K562 (cell line): ENCODE measurements around the gene GTPBP2. TPM values are rescaled to one million over a fixed set of nuclear protein-coding genes. Genes with fewer than 3 reads are reported as not detected.
A peak's percentile ranks its signal among the peaks of the same experiment; 100 is the strongest.

Experiments used
- ARID3A ChIP-seq: IDR thresholded peaks from 2 replicates; pipeline ENCODE4 v1.6.1; 2012; ENCODE audit warnings: low read depth, low read length, improper control_type of control experiment, borderline replicate concordance
- ASH1L ChIP-seq: fragments of 450-650 bp; IDR thresholded peaks from 2 replicates; pipeline ENCODE4 v1.6.1; 2018; ENCODE audit warnings: borderline replicate concordance, mild to moderate bottlenecking, low read depth; ENCODE audit not compliant: partially characterized antibody
- CC2D1A ChIP-seq: fragments of 450-650 bp; IDR thresholded peaks from 2 replicates; pipeline ENCODE4 v1.6.1; 2017; ENCODE audit warnings: mild to moderate bottlenecking
- FOXP4 ChIP-seq: sonication (generic); formaldehyde crosslinking; IDR thresholded peaks from 2 replicates; pipeline ENCODE4 v1.8.0; 2022; ENCODE audit warnings: mild to moderate bottlenecking, missing genetic modification reagents, borderline replicate concordance
- FUS ChIP-seq: fragments of 200-400 bp; formaldehyde crosslinking; optimal IDR thresholded peaks from 2 replicates; pipeline ENCODE3; 2017; ENCODE audit warnings: low read depth, low read length
- HDAC1 ChIP-seq, 2 experiments: fragments of 450-650 bp; IDR thresholded peaks; 2 replicates each; pipeline ENCODE4 v1.6.1; 2016 to 2017; ENCODE audit warnings: inconsistent platforms in 1 of 2, mild to moderate bottlenecking in 1 of 2, moderate library complexity in 1 of 2
- HMBOX1 ChIP-seq: sonication (generic); IDR thresholded peaks from 2 replicates; pipeline ENCODE4 v1.6.1; 2016
- HMGXB4 ChIP-seq: sonication (generic); formaldehyde crosslinking; IDR thresholded peaks from 2 replicates; pipeline ENCODE4 v1.8.1; 2023; ENCODE audit warnings: mild to moderate bottlenecking, missing genetic modification reagents
- KDM5B ChIP-seq: fragments of 200-600 bp; sonication (generic); IDR thresholded peaks from 2 replicates; pipeline ENCODE4 v1.6.1; 2012; ENCODE audit warnings: low read depth, mild to moderate bottlenecking, moderate library complexity, low read length, control low read depth, inconsistent platforms; ENCODE audit not compliant: insufficient replicate concordance
- MCM5 ChIP-seq: fragments of 450-650 bp; IDR thresholded peaks from 2 replicates; pipeline ENCODE4 v1.6.1; 2016; ENCODE audit warnings: low read depth
- NR4A1 ChIP-seq, 2 experiments: fragments of 250-450 bp in 1 of 2; fragments of 450-650 bp in 1 of 2; sonication (Bioruptor Pico) in 1 of 2; IDR thresholded peaks; 2 replicates each; pipeline versions ENCODE4 v1.4.0 to v1.6.1; 2016 to 2020; ENCODE audit warnings: mild to moderate bottlenecking in 2 of 2, missing compliant biosample characterization in 1 of 2, missing genetic modification characterization in 1 of 2, moderate library complexity in 1 of 2
- SIRT6 ChIP-seq: IDR thresholded peaks from one replicate; pipeline ENCODE4 v1.6.1; 2012; ENCODE audit warnings: low read depth, mild to moderate bottlenecking, control low read depth, inconsistent platforms, low read length, moderate library complexity
- SMAD1 ChIP-seq: fragments of 150-350 bp; IDR thresholded peaks from 2 replicates; pipeline ENCODE4 v1.6.1; 2014; ENCODE audit warnings: low read length, low read depth; ENCODE audit not compliant: partially characterized antibody
- SMAD2 ChIP-seq: fragments of 150-350 bp; IDR thresholded peaks from 2 replicates; pipeline ENCODE4 v1.6.1; 2014; ENCODE audit warnings: low read depth, mild to moderate bottlenecking, low read length
- TRIM24 ChIP-seq, 2 experiments: fragments of 450-650 bp; IDR thresholded peaks; 2 replicates each; pipeline ENCODE4 v1.6.1; 2016
- VEZF1 ChIP-seq: fragments of 200-800 bp; sonication (Bioruptor generic); IDR thresholded peaks from 2 replicates; pipeline ENCODE4 v1.6.1; 2017; ENCODE audit warnings: missing genetic modification characterization, missing compliant biosample characterization
- ZFP36 ChIP-seq: fragments of 150-350 bp; IDR thresholded peaks from 2 replicates; pipeline ENCODE4 v1.6.1; 2018; ENCODE audit warnings: low read length, low read depth; ENCODE audit not compliant: partially characterized antibody
- ZFX ChIP-seq: sonication (generic); formaldehyde crosslinking; IDR thresholded peaks from 2 replicates; pipeline ENCODE4 v1.8.0; 2022; ENCODE audit warnings: mild to moderate bottlenecking, missing genetic modification reagents, moderate library complexity
- ZNF3 ChIP-seq: fragments of 250-450 bp; sonication (Bioruptor Pico); IDR thresholded peaks from 2 replicates; pipeline ENCODE4 v1.5.0; 2021; ENCODE audit warnings: mild to moderate bottlenecking, moderate library complexity
- polyA plus RNA-seq, 8 experiments: library from polyadenylated mRNA; depleted of rRNA in 4 of 8; stranded (reverse) in 5 of 8; unstranded in 3 of 8; fragments of >200 nt; fragmentation: Nextera tagmentation in 2 of 8; fragmentation: Illumina TruSeq in 1 of 8; extraction: Ambion mirVana in 2 of 8; extraction: Trizol in 1 of 8; gene quantifications; 2 replicates each; pipeline versions ENCODE4 v1.2.1 to v1.2.3, GENCODE V29; 2011 to 2014; ENCODE audit warnings: inconsistent platforms in 1 of 8, missing spikeins in 1 of 8
- total RNA-seq, 7 experiments: library from RNA; depleted of rRNA in 6 of 7; stranded (reverse); fragments of >200 nt in 6 of 7; fragmentation: Illumina TruSeq in 2 of 7; extraction: Trizol in 2 of 7; gene quantifications; 2 replicates each; pipeline versions ENCODE4 v1.2.1 to v1.2.3, GENCODE V29; 2011 to 2021; ENCODE audit warnings: low replicate concordance in 1 of 7

Gene GTPBP2
- total and polyA plus RNA-seq, 9 of the 15 experiments (the other 6 are each of a cell fraction or from before 2014, with no cell fraction given) = 48.4 to 196 (median 111) TPM

GRCh38 chr6:43629505-43630300 lies 639 bp upstream of the GTPBP2 start (continued):
- peak; percentile 95 for TF ChIP-seq HMGXB4 (CRISPR knock-in tag)
- peak; percentile 92 for TF ChIP-seq SMAD1
- TF ChIP-seq SIRT6 = peak; percentile 57
- TF ChIP-seq TRIM24 (IDR thresholded peaks at IDR 0.05) = peak in 1 of 2 experiments; percentile 6; a peak in 1 of 4 replicates
- TF ChIP-seq NR4A1 (CRISPR knock-in tag; IDR thresholded peaks at IDR 0.05) = no peak
- TF ChIP-seq NR4A1 (tag; IDR thresholded peaks at IDR 0.05) = peak; percentile 83
- TF ChIP-seq ZNF3 (CRISPR knock-in tag) = no peak
- TF ChIP-seq HDAC1 (IDR thresholded peaks at IDR 0.05) = peak in 1 of 2 experiments; percentile 55; a peak in 2 of 4 replicates
- no peak for TF ChIP-seq ARID3A
- peak; percentile 90 for TF ChIP-seq VEZF1 (CRISPR knock-in tag)
- TF ChIP-seq CC2D1A = peak; percentile 52; the same call in 1 of the 2 replicates
- no peak for TF ChIP-seq ZFP36
- TF ChIP-seq ZFX (CRISPR knock-in tag) = no peak
- TF ChIP-seq MCM5 = no peak
- no peak for TF ChIP-seq SMAD2
- TF ChIP-seq KDM5B = peak; percentile 90
- TF ChIP-seq FOXP4 (CRISPR knock-in tag) = no peak
- TF ChIP-seq HMBOX1 = no peak
- TF ChIP-seq ASH1L = no peak
- TF ChIP-seq FUS = no peak
